Sigmoid colon (tissue), 4 donors: ENCODE results near the gene NTNG1.

Source experiments
- POLR2AphosphoS5 ChIP-seq, 4 donors: sonication (generic); formaldehyde crosslinking; IDR thresholded peaks; one replicate each; pipeline ENCODE4 v1.6.1; 2017; ENCODE audit warnings: antibody characterized with exemption in 4 of 4
- TF ChIP-seq, protein P1 (sequence below), 4 experiments: fragments of 450-650 bp in 3 of 4; fragments of 200-600 bp in 1 of 4; IDR thresholded peaks; one replicate each; pipeline ENCODE4 v1.5.1; 2016 to 2019; ENCODE audit warnings: antibody characterized with exemption in 4 of 4, mild to moderate bottlenecking in 3 of 4, moderate library complexity in 2 of 4

GRCh38 chr1:107272321-107272720, 131.5 kb downstream of the NTNG1 start:
- TF ChIP-seq, protein P1, sequence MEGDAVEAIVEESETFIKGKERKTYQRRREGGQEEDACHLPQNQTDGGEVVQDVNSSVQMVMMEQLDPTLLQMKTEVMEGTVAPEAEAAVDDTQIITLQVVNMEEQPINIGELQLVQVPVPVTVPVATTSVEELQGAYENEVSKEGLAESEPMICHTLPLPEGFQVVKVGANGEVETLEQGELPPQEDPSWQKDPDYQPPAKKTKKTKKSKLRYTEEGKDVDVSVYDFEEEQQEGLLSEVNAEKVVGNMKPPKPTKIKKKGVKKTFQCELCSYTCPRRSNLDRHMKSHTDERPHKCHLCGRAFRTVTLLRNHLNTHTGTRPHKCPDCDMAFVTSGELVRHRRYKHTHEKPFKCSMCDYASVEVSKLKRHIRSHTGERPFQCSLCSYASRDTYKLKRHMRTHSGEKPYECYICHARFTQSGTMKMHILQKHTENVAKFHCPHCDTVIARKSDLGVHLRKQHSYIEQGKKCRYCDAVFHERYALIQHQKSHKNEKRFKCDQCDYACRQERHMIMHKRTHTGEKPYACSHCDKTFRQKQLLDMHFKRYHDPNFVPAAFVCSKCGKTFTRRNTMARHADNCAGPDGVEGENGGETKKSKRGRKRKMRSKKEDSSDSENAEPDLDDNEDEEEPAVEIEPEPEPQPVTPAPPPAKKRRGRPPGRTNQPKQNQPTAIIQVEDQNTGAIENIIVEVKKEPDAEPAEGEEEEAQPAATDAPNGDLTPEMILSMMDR (IDR thresholded peaks at IDR 0.05) = no peak
- TF ChIP-seq POLR2AphosphoS5 (IDR thresholded peaks at IDR 0.05) = no peak
